IPS-NIHi11 (cell line): ENCODE data around the gene ACOD1.

ENCODE experiments used
- DNase-seq: peaks from one replicate; pipeline ENCODE4 v3.0.0; 2012; ENCODE audit warnings: mixed read lengths, low spot score

The ACOD1 gene

DNA sequence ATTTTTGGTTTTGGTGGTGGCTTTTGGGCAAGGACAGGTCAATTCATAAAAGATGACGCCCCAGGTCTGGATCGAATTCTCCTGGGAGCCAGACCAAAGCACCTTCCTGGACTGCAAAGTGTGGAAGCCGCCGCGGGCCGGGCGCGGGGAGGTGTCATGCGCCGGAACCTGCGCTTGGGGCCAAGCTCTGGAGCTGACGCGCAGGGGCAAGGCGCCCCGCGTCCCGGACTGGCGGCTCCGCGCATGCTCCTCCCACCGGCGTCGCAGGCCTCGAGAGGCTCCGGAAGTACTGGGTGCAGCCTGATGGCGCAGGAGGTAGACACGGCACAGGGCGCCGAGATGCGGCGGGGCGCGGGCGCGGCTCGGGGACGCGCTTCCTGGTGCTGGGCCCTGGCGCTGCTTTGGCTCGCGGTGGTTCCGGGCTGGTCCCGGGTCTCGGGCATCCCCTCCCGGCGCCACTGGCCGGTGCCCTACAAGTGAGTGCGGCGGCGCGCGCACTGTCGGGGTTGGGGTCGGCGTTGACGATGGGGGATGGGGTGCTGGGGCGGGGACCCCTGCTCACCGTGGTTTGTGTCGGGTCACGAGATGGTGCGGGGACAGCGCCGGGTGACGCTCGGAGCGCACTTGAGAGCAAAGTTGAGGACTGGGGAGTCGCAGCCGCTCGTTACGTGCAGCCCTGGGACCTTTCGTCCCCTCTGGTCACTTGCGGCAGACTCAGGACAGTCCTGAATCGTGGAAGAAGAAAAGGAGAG lies 43.7 kb downstream of the ACOD1 start, which contains the start of gene CLN5:
Gene CLN5, plus strand, starts transcription at position 286 of the 752 bp plus-strand sequence. Its CDS starts 18 bp downstream, at position 304.
- peak; percentile 94 for DNase-seq

GRCh38 chr13:76992548-76993001 lies 44.3 kb downstream of the ACOD1 start:
- peak; percentile 11 for DNase-seq

DNA sequence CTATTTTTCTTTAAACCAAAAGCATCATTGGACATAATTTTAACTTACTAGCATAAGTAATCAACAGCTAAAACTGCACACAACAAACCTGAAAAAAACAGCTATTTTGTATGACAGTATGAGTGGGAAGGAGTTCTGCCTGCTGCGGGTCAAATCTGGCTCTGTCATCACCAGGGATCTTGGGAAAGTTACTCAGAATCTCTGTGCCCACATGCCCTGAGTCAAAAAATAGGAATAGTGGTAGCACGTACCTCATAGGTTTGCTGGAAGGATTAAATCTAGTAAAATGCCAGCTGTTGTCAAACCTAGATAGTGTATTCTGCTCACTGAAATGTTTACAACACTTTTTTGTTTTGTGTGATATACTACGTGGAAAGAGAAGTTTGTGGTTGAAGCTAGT lies 44.7 kb downstream of the ACOD1 start:
- no peak for DNase-seq

DNA sequence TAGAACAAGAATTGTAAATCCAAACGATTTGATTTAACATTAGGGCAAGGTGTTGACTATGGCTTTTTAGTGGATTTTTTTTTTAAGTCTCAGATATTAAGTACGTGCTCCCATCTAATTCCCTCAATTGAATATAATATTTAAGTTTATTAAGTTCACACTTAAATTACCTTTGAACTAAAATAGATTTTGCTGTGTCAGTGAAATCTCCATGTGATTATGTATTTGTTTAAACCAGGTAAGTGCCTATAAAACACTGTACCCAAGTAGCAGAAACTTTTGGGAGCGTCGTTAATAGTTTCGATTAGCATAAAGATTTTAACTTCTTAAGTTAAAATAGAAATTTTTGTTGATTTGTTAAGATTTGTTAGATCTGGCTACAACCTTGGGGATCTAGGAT lies 45.2 kb downstream of the ACOD1 start:
- no peak for DNase-seq

GRCh38 chr13:76994281-76994680 lies 46.0 kb downstream of the ACOD1 start:
- no peak for DNase-seq

DNA sequence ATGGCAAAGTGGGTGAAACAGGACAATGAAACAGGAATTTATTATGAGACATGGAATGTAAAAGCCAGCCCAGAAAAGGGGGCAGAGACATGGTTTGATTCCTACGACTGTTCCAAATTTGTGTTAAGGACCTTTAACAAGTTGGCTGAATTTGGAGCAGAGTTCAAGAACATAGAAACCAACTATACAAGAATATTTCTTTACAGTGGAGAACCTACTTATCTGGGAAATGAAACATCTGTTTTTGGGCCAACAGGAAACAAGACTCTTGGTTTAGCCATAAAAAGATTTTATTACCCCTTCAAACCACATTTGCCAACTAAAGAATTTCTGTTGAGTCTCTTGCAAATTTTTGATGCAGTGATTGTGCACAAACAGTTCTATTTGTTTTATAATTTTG lies 52.2 kb downstream of the ACOD1 start:
- no peak for DNase-seq

DNA sequence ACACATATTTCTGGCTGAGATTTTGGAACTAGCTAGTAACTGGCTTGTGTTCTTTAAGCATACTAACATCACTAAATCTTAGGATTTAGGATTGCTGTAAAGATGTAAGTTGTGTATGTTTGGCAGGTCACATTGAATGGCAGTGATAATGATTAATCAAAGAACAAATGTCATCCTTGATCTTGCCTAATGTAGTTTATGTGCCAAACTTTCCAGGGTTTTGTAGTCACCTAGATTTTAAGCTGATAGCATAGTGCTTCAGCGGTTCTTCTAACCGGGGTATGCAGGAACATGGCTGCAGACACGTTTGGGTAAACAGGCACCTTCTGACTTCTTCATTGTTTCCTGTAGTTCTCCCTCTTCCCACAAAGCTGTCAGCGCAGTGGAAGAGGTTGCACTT lies 53.2 kb downstream of the ACOD1 start:
- DNase-seq = no peak

DNA sequence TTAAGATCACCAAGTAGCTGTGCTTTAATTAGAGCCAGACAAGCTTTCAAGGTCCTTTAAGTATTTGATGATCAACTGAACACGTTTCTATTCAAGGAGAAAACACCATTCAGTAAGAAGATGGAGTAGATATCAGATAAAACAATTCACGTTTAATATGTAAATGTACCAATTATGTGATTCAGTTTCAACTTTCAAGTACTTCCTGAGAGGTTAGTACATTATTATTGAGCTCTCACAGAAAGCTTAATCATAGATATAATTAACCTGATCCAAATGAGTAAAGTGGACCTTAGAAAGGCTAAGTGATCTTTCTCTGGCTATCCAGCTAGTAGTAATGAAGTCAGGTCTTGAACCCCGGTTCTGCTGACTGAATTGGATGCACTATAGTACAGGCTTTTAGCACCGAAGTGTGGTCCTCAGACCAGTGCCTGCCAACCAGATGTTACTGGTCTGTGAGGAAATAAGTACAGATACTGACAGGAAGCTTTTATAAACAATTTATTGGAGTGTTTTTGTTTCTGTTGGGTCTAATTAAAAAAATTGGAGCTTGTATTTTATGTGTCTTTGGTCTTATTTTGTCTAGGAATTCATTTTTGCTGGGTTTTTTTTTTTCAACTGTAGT lies 53.8 kb downstream of the ACOD1 start:
- no peak for DNase-seq

- DNase-seq = peak; percentile 14
Observed at GRCh38 chr13:77002590-77003190, 54.4 kb downstream of the ACOD1 start.
